Neural cell (in vitro differentiated cells): ENCODE results near the gene RYR3. TPM values are rescaled to one million over a fixed set of nuclear protein-coding genes. Genes with fewer than 3 reads are reported as not detected.

Experiments
- H2AFZ ChIP-seq: fragments of 200-600, 300-800 bp; sonication (generic), shearing (Covaris generic); 2 replicates; pipeline ENCODE4 v1.6.0; 2014; ENCODE audit warnings: low read depth, mild to moderate bottlenecking, antibody characterized with exemption, low read length, moderate library complexity
- H3F3A ChIP-seq: fragments of 200-600 bp; shearing (Covaris generic); 2 replicates; pipeline ENCODE4 v1.6.1; 2016; ENCODE audit warnings: mild to moderate bottlenecking, moderate library complexity, mixed read lengths, antibody characterized with exemption, low read length; ENCODE audit not compliant: insufficient read depth, poor library complexity, severe bottlenecking
- H3K27ac ChIP-seq: fragments of 200-600, 300-800 bp; sonication (generic), shearing (Covaris generic); 2 replicates; pipeline ENCODE4 v1.5.1; 2014; ENCODE audit warnings: mild to moderate bottlenecking, low read length, moderate library complexity
- H3K27me3 ChIP-seq: fragments of 300-800, 200-600 bp; sonication (generic), shearing (Covaris generic); 2 replicates; pipeline ENCODE4 v1.6.0; 2014; ENCODE audit warnings: mild to moderate bottlenecking, low read depth, low read length, moderate library complexity; ENCODE audit not compliant: insufficient read depth
- H3K36me3 ChIP-seq: fragments of 300-800, 200-600 bp; sonication (generic), shearing (Covaris generic); 2 replicates; pipeline ENCODE4 v1.5.1; 2014; ENCODE audit warnings: mild to moderate bottlenecking, antibody characterized with exemption, low read length, moderate library complexity; ENCODE audit not compliant: insufficient read depth
- H3K4me2 ChIP-seq: fragments of 300-800, 200-600 bp; sonication (generic), shearing (Covaris generic); 2 replicates; pipeline ENCODE4 v1.6.0; 2014; ENCODE audit warnings: mild to moderate bottlenecking, low read length
- H3K4me3 ChIP-seq: fragments of 300-800, 200-600 bp; sonication (generic), shearing (Covaris generic); 2 replicates; pipeline ENCODE4 v1.5.1; 2014; ENCODE audit warnings: mild to moderate bottlenecking, low read length, moderate library complexity
- H3K79me2 ChIP-seq: fragments of 200-600 bp; shearing (Covaris generic); replicated peaks from 2 replicates; pipeline ENCODE4 v1.6.0; 2014; ENCODE audit warnings: mild to moderate bottlenecking, low read length, moderate library complexity; ENCODE audit not compliant: insufficient read depth
- H3K9ac ChIP-seq: fragments of 300-800, 200-600 bp; sonication (generic), shearing (Covaris generic); 2 replicates; pipeline ENCODE4 v1.6.1; 2016; ENCODE audit warnings: mild to moderate bottlenecking, low read length, mixed read lengths
- H3K9me2 ChIP-seq: fragments of 200-600 bp; shearing (Covaris generic); 2 replicates; pipeline ENCODE4 v1.6.1; 2016; ENCODE audit warnings: mild to moderate bottlenecking, low read length, mixed read lengths; ENCODE audit not compliant: insufficient read depth
- H3K9me3 ChIP-seq: fragments of 200-600, 300-800 bp; sonication (generic), shearing (Covaris generic); 2 replicates; pipeline ENCODE4 v1.6.1; 2016; ENCODE audit warnings: mild to moderate bottlenecking, mixed run types, low read length, moderate library complexity, mixed read lengths
- H4K20me1 ChIP-seq: fragments of 200-600 bp; shearing (Covaris generic); 2 replicates; pipeline ENCODE4 v1.6.1; 2016; ENCODE audit warnings: mild to moderate bottlenecking, mixed run types; ENCODE audit not compliant: insufficient read depth
- EP300 ChIP-seq: fragments of 450-650 bp; conservative IDR thresholded peaks from 2 replicates; pipeline ENCODE4 v1.6.1; 2014; ENCODE audit warnings: antibody characterized with exemption, mild to moderate bottlenecking, moderate library complexity; ENCODE audit not compliant: poor library complexity, severe bottlenecking
- EZH2 ChIP-seq: fragments of 200-600, 300-800 bp; shearing (Covaris generic), sonication (generic); IDR thresholded peaks from 2 replicates; pipeline ENCODE4 v1.6.1; 2014; ENCODE audit warnings: antibody characterized with exemption, low read length, borderline replicate concordance, mild to moderate bottlenecking; ENCODE audit not compliant: insufficient read depth, poor library complexity, severe bottlenecking
- MXI1 ChIP-seq: fragments of 450-650 bp; conservative IDR thresholded peaks from 2 replicates; pipeline ENCODE4 v1.6.1; 2014; ENCODE audit warnings: antibody characterized with exemption, mild to moderate bottlenecking; ENCODE audit not compliant: poor library complexity, severe bottlenecking
- POLR2AphosphoS5 ChIP-seq: IDR thresholded peaks from 2 replicates; pipeline ENCODE4 v1.6.1; 2012
- RAD21 ChIP-seq: fragments of 450-650 bp; conservative IDR thresholded peaks from 2 replicates; pipeline ENCODE4 v1.6.1; 2014; ENCODE audit warnings: antibody characterized with exemption, mild to moderate bottlenecking, moderate library complexity
- SMC3 ChIP-seq: fragments of 450-650 bp; conservative IDR thresholded peaks from 2 replicates; pipeline ENCODE4 v1.6.1; 2014; ENCODE audit warnings: antibody characterized with exemption, mild to moderate bottlenecking, moderate library complexity; ENCODE audit not compliant: poor library complexity
- TAF1 ChIP-seq: IDR thresholded peaks from 2 replicates; pipeline ENCODE4 v1.6.1; 2012; ENCODE audit warnings: low read depth
- polyA plus RNA-seq: library from polyadenylated mRNA; depleted of rRNA; stranded (reverse); fragments of >200 nt; gene quantifications from 2 replicates; pipeline ENCODE4 v1.2.3, GENCODE V29; 2014
- TF ChIP-seq, protein P1 (sequence below): IDR thresholded peaks from 2 replicates; pipeline ENCODE4 v1.6.1; 2012; ENCODE audit warnings: borderline replicate concordance
- TF ChIP-seq, protein P2 (sequence below): fragments of 450-650 bp; IDR thresholded peaks from 2 replicates; pipeline ENCODE4 v1.5.1; 2014; ENCODE audit warnings: antibody characterized with exemption, mild to moderate bottlenecking, moderate library complexity; ENCODE audit not compliant: poor library complexity, severe bottlenecking

The RYR3 gene
- polyA plus RNA-seq, 1 donor from 2014 or later, result 12.6 TPM

DNA sequence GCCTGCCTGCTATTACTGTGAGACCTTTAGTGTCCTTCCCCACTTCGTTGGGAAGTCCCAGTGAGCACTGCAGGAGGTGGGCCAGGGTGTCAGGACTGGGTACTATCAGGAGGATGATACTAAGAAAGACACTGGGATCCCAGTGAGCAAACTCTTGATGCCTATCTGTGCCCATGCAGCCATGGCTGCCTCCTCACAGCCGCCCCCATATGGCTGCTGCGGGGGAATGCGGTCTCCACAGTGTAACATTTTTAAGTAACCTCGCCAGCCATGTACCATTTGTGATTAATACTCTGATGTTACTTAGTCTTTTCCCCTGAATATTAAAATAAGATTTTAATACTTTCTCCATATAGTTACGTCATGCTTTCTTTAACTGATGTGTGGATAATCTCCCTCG lies 312.2 kb downstream of the RYR3 start:
- TF ChIP-seq POLR2AphosphoS5, result no peak
- TF ChIP-seq, protein P1, sequence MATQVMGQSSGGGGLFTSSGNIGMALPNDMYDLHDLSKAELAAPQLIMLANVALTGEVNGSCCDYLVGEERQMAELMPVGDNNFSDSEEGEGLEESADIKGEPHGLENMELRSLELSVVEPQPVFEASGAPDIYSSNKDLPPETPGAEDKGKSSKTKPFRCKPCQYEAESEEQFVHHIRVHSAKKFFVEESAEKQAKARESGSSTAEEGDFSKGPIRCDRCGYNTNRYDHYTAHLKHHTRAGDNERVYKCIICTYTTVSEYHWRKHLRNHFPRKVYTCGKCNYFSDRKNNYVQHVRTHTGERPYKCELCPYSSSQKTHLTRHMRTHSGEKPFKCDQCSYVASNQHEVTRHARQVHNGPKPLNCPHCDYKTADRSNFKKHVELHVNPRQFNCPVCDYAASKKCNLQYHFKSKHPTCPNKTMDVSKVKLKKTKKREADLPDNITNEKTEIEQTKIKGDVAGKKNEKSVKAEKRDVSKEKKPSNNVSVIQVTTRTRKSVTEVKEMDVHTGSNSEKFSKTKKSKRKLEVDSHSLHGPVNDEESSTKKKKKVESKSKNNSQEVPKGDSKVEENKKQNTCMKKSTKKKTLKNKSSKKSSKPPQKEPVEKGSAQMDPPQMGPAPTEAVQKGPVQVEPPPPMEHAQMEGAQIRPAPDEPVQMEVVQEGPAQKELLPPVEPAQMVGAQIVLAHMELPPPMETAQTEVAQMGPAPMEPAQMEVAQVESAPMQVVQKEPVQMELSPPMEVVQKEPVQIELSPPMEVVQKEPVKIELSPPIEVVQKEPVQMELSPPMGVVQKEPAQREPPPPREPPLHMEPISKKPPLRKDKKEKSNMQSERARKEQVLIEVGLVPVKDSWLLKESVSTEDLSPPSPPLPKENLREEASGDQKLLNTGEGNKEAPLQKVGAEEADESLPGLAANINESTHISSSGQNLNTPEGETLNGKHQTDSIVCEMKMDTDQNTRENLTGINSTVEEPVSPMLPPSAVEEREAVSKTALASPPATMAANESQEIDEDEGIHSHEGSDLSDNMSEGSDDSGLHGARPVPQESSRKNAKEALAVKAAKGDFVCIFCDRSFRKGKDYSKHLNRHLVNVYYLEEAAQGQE, result no peak
- TF ChIP-seq TAF1, result no peak
- no peak for TF ChIP-seq MXI1
- TF ChIP-seq SMC3, result no peak
- TF ChIP-seq EP300, result no peak
- TF ChIP-seq, protein P2, sequence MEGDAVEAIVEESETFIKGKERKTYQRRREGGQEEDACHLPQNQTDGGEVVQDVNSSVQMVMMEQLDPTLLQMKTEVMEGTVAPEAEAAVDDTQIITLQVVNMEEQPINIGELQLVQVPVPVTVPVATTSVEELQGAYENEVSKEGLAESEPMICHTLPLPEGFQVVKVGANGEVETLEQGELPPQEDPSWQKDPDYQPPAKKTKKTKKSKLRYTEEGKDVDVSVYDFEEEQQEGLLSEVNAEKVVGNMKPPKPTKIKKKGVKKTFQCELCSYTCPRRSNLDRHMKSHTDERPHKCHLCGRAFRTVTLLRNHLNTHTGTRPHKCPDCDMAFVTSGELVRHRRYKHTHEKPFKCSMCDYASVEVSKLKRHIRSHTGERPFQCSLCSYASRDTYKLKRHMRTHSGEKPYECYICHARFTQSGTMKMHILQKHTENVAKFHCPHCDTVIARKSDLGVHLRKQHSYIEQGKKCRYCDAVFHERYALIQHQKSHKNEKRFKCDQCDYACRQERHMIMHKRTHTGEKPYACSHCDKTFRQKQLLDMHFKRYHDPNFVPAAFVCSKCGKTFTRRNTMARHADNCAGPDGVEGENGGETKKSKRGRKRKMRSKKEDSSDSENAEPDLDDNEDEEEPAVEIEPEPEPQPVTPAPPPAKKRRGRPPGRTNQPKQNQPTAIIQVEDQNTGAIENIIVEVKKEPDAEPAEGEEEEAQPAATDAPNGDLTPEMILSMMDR, result no peak
- no peak for TF ChIP-seq RAD21
- no peak for TF ChIP-seq EZH2

DNA sequence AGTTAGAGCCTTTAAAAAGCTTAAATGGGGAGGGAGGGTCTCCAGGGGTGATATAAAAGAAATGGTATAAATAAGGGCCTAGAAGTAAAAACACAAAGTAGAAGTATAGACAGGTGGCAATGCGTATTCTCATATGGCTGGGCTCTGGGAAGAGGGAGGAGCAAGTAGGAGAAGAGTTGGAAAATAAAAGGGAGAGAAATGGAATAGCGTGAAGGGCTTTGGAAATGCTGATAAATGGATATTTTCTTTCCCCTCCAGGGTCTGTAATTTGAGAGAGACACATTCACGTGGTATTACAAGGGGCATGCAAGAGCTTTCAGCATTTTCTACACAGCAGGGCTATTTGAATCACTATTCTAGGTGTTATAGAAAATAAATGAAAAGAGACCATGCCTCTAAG lies 313.7 kb downstream of the RYR3 start:
- no peaks in the 10 kb centered on the region for H3K27me3 ChIP-seq
- TF ChIP-seq, protein P1, result peak; percentile 58
- TF ChIP-seq TAF1, result no peak

More for the DNA sequence above, 312.2 kb downstream of the RYR3 start:
- H4K20me1 ChIP-seq, result no peaks in the 10 kb centered on the region
- no peak overlapping the region for H3K27ac ChIP-seq
- H3K27me3 ChIP-seq, result no peaks in the 10 kb centered on the region
- H3K9me3 ChIP-seq, result no peaks in the 10 kb centered on the region
- H3K9me2 ChIP-seq, result no peaks in the 10 kb centered on the region
- H3K4me3 ChIP-seq, result no peak overlapping the region
- no peak overlapping the region for H3K9ac ChIP-seq
- H2AFZ ChIP-seq, result no peak overlapping the region
- no peaks in the 10 kb centered on the region for H3F3A ChIP-seq
- no peaks in the 10 kb centered on the region for H3K36me3 ChIP-seq
- H3K79me2 ChIP-seq, result no peaks in the 10 kb centered on the region
- H3K4me2 ChIP-seq, result no peak overlapping the region

More for the DNA sequence above, 313.7 kb downstream of the RYR3 start:
- Histone ChIP-seq H3K9me2 (no peaks in the 10 kb centered on the region), H3K27ac (no peak overlapping the region), H3F3A (no peaks in the 10 kb centered on the region), H3K36me3 (no peaks in the 10 kb centered on the region), H4K20me1 (no peaks in the 10 kb centered on the region), H3K79me2 (no peaks in the 10 kb centered on the region), H3K9ac (no peak overlapping the region), H3K4me2 (no peak overlapping the region), H2AFZ (no peak overlapping the region), H3K9me3 (no peaks in the 10 kb centered on the region), H3K4me3 (no peak overlapping the region)
